ENCODE data around the gene LRRN2. TPM values are rescaled to one million over a fixed set of nuclear protein-coding genes. Genes with fewer than 3 reads are reported as not detected.

Gene LRRN2
- total and polyA plus RNA-seq, 2 experiments from 2014 or later, result 7.0 to 27.9 TPM

DNA sequence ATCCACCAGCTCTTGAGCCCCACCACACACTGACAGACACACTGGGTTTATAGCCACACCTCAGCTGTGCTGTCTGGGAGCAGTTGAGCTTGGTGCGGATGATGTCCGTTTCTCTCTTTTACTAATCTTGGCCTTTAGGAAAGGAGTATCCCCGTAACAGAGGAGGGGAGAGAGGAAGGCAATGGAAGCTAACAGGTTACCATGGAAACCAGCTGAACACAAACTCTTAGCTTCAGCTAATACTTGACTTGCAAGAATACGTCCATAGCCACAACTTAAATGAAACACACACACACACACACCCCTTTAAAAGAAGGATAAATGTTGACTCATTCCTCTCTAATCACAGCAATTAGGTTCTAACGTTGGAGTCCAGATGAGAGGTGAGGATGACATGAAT is 28.0 kb upstream of the LRRN2 start:
- H3K4me3 ChIP-seq, result no peak overlapping the region
- H3K9me2 ChIP-seq (replicated peaks; ENCODE audit: insufficient read depth), result no peaks in the 10 kb centered on the region
- no peaks in the 10 kb centered on the region for H3K79me2 ChIP-seq
- H3K27ac ChIP-seq, result peak overlapping the region; percentile 13
- TF ChIP-seq, protein P1, sequence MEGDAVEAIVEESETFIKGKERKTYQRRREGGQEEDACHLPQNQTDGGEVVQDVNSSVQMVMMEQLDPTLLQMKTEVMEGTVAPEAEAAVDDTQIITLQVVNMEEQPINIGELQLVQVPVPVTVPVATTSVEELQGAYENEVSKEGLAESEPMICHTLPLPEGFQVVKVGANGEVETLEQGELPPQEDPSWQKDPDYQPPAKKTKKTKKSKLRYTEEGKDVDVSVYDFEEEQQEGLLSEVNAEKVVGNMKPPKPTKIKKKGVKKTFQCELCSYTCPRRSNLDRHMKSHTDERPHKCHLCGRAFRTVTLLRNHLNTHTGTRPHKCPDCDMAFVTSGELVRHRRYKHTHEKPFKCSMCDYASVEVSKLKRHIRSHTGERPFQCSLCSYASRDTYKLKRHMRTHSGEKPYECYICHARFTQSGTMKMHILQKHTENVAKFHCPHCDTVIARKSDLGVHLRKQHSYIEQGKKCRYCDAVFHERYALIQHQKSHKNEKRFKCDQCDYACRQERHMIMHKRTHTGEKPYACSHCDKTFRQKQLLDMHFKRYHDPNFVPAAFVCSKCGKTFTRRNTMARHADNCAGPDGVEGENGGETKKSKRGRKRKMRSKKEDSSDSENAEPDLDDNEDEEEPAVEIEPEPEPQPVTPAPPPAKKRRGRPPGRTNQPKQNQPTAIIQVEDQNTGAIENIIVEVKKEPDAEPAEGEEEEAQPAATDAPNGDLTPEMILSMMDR (IDR thresholded peaks at IDR 0.05; ENCODE audit: poor library complexity), result no peak
- no peak for TF ChIP-seq EZH2phosphoT487 (IDR thresholded peaks at IDR 0.05; ENCODE audit: low read depth, severe bottlenecking, unreplicated experiment)
- TF ChIP-seq EZH2 (IDR thresholded peaks at IDR 0.05; ENCODE audit: borderline replicate concordance), result no peak
- peak; percentile 25 for DNase-seq (ENCODE audit: low spot score)
- WGBS (ENCODE audit: low lambda C conversion rate, missing lambda C conversion rate), result 32% methylated on average over 5 of the region's 5 CpGs
- no peaks in the 10 kb centered on the region for H4K20me1 ChIP-seq (ENCODE audit: insufficient read depth, poor library complexity, severe bottlenecking)
- H3K27me3 ChIP-seq, result peaks cover 21% of the 10 kb centered on the region
- H3K36me3 ChIP-seq (replicated peaks; ENCODE audit: insufficient read depth, low read depth), result no peaks in the 10 kb centered on the region
- H2AFZ ChIP-seq, result no peak overlapping the region
- H3K4me1 ChIP-seq (ENCODE audit: insufficient read depth), result peaks cover 34% of the 10 kb centered on the region
- no peaks in the 10 kb centered on the region for H3K9me3 ChIP-seq (ENCODE audit: low read depth)
- no peak overlapping the region for H3K4me2 ChIP-seq

DNA sequence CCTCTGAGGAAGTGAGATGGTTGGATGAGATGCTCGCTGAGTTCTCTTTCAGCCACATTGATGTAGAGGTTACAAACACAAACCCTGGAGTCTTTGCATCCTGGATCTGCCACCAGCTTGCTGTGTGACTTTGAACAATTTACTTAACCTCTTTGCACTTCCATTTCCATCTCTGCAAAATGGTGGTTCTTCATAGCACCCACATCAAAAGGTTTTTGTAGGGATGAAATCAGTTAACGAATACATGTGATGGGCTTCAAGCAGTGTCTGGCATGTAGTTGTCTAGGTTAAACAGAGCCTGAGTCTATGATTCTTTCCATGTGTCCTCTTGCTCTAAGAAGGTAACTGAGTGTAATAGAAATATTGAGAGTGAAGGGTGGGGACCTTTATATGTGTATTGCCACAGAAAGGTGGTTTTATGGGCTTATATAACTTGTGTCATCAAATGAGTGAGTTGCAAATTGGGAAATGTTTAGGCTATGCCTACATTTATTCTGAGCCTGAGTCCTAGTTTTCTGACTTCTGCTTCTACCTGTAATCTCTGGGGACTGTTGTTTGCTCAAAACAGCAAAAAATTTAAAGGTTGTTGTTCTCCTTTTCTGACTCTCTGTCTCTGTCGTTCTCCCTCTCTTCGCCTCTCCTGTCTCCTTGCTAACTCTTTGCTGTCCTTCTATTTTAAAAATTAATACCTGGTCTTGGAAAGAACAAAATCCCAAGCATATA is 27.3 kb upstream of the LRRN2 start:
- TF ChIP-seq EZH2phosphoT487 (IDR thresholded peaks at IDR 0.05; ENCODE audit: low read depth, severe bottlenecking, unreplicated experiment), result no peak
- TF ChIP-seq, protein P1 (IDR thresholded peaks at IDR 0.05; ENCODE audit: poor library complexity), result no peak
- no peak for TF ChIP-seq EZH2 (IDR thresholded peaks at IDR 0.05; ENCODE audit: borderline replicate concordance)
- no peak for DNase-seq (ENCODE audit: low spot score)
- H3K27me3 ChIP-seq, result peaks cover 21% of the 10 kb centered on the region
- no peaks in the 10 kb centered on the region for H3K79me2 ChIP-seq
- peak overlapping the region; percentile 53 for H3K4me2 ChIP-seq
- H3K9me3 ChIP-seq (ENCODE audit: low read depth), result no peaks in the 10 kb centered on the region
- H3K36me3 ChIP-seq (replicated peaks; ENCODE audit: insufficient read depth, low read depth), result no peaks in the 10 kb centered on the region
- H3K27ac ChIP-seq, result peak overlapping the region; percentile 13
- H3K4me3 ChIP-seq, result no peak overlapping the region
- H4K20me1 ChIP-seq (ENCODE audit: insufficient read depth, poor library complexity, severe bottlenecking), result no peaks in the 10 kb centered on the region
- H2AFZ ChIP-seq, result no peak overlapping the region
- peaks cover 34% of the 10 kb centered on the region for H3K4me1 ChIP-seq (ENCODE audit: insufficient read depth)
- H3K9me2 ChIP-seq (replicated peaks; ENCODE audit: insufficient read depth), result no peaks in the 10 kb centered on the region
- 88% methylated on average over 4 of the region's 4 CpGs for WGBS (ENCODE audit: low lambda C conversion rate, missing lambda C conversion rate)

DNA sequence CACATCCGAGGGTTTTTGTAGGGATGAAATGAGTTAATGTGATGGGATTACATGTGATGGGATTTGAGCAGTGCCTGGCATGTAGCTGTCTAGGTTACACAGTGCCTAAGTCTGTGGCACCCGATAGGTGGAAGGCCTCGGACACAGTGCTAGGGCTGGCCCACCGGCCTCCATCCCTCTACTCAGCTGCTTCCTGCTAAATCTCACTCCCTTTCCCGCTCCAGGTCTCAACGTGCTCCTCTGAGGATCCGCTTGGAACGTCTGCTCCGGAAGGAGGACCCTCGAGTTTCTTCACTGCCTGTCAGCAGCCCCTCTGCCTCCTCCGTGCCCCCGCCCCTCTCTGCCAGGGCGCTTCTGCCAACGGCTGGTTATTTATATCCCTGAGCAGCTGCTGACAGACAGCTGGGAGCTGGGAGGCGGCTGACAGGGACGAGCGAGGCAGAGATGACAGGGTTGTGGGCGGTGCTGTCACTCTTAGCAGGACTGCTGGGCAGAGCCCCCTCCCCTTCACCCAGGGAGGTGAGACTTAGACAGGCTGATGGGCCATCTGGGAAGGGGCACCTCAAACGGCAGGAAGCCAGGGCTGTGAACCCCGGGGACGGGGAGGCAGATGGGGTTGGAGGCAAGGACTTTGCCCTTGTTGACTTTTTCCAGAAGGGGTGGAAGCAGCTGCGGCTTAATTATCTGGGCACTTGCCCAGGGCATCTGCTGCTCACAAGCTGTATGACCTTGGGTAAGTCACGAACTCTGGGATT is 26.6 kb upstream of the LRRN2 start:
- TF ChIP-seq, protein P1 (IDR thresholded peaks at IDR 0.05; ENCODE audit: poor library complexity), result no peak
- Histone ChIP-seq H3K27me3 (peaks cover 21% of the 10 kb centered on the region), H3K36me3 (replicated peaks; ENCODE audit: insufficient read depth, low read depth) (no peaks in the 10 kb centered on the region), H3K9me3 (ENCODE audit: low read depth) (no peaks in the 10 kb centered on the region), H2AFZ (no peak overlapping the region), H3K79me2 (no peaks in the 10 kb centered on the region), H3K4me1 (ENCODE audit: insufficient read depth) (peaks cover 34% of the 10 kb centered on the region), H3K27ac (peak overlapping the region; percentile 76), H4K20me1 (ENCODE audit: insufficient read depth, poor library complexity, severe bottlenecking) (no peaks in the 10 kb centered on the region), H3K4me3 (no peak overlapping the region), H3K9me2 (replicated peaks; ENCODE audit: insufficient read depth) (no peaks in the 10 kb centered on the region), H3K4me2 (peak overlapping the region; percentile 53)
- peak; percentile 40 for DNase-seq (ENCODE audit: low spot score)
- WGBS (ENCODE audit: low lambda C conversion rate, missing lambda C conversion rate), result 37% methylated on average over 23 of the region's 23 CpGs
